PC-3 (cell line): Measurements from ENCODE around the gene PCP4L1. TPM values are rescaled to one million over a fixed set of nuclear protein-coding genes. Genes with fewer than 3 reads are reported as not detected.

Experiments used
- ATAC-seq: fragments of 200-7000 bp; cut with Tn5 transposase; 2 replicates; pipeline ENCODE4 v1.9.1; 2020; ENCODE audit warnings: mild to moderate bottlenecking, moderate library complexity
- BruUV-seq: library from RNA; stranded (reverse); fragments of 400-500 nt; replicated peaks from 2 replicates; lab custom pipeline; 2021; lab: Mats Ljungman, UMichigan
- CTCF ChIA-PET: fragments of 300-600 bp; sonication (Branson Sonifier 250); formaldehyde crosslinking; loops from one replicate; lab custom pipeline; 2022; ENCODE audit warnings: antibody characterized with exemption; lab: Charles Lee
- POLR2A ChIA-PET: fragments of 300-600 bp; sonication (Branson Sonifier 250); formaldehyde crosslinking; loops from one replicate; lab custom pipeline; 2022; ENCODE audit warnings: antibody characterized with exemption; ENCODE audit not compliant: unreplicated experiment; lab: Charles Lee
- DNase-seq: peaks from one replicate; pipeline ENCODE4 v3.0.0-alpha.2; 2015
- H2AFZ ChIP-seq: fragments of 300-600 bp; sonication (generic); 2 replicates; pipeline ENCODE4 v1.6.0; 2016; ENCODE audit warnings: antibody characterized with exemption, low read length
- H3F3A ChIP-seq: fragments of 300-600 bp; sonication (generic); one replicate; pipeline ENCODE4 v1.6.0; 2017; ENCODE audit warnings: antibody characterized with exemption, low read length, control low read depth, mild to moderate bottlenecking; ENCODE audit not compliant: unreplicated experiment
- H3K27ac ChIP-seq: fragments of 300-600 bp; sonication (generic); 2 replicates; pipeline ENCODE4 v1.5.1; 2016; ENCODE audit warnings: mild to moderate bottlenecking, low read length
- H3K27me3 ChIP-seq: fragments of 300-600 bp; sonication (generic); 2 replicates; pipeline ENCODE4 v1.6.1; 2016; ENCODE audit warnings: low read length, mixed read lengths
- H3K36me3 ChIP-seq: fragments of 300-600 bp; sonication (generic); 2 replicates; pipeline ENCODE4 v1.6.1; 2016; ENCODE audit warnings: low read depth, mixed run types, low read length, mixed read lengths
- H3K4me1 ChIP-seq: fragments of 300-600 bp; sonication (generic); 2 replicates; pipeline ENCODE4 v1.5.1; 2016; ENCODE audit warnings: low read length; ENCODE audit not compliant: insufficient read depth
- H3K4me2 ChIP-seq: fragments of 300-600 bp; sonication (generic); 2 replicates; pipeline ENCODE4 v1.6.0; 2016; ENCODE audit warnings: low read length
- H3K4me3 ChIP-seq: fragments of 300-600 bp; sonication (generic); 2 replicates; pipeline ENCODE4 v1.5.1; 2016; ENCODE audit warnings: mild to moderate bottlenecking, low read length, mixed read lengths
- H3K79me2 ChIP-seq: fragments of 300-600 bp; sonication (generic); 2 replicates; pipeline ENCODE4 v1.6.1; 2017; ENCODE audit warnings: low read length, mixed read lengths
- H3K9ac ChIP-seq: fragments of 300-600 bp; sonication (generic); 2 replicates; pipeline ENCODE4 v1.6.0; 2016; ENCODE audit warnings: mild to moderate bottlenecking, low read length
- H3K9me2 ChIP-seq: fragments of 300-600 bp; sonication (generic); replicated peaks from 2 replicates; pipeline ENCODE4 v1.6.1; 2016; ENCODE audit warnings: mixed run types, low read length, mixed read lengths
- H3K9me3 ChIP-seq: fragments of 300-600 bp; sonication (generic); 2 replicates; pipeline ENCODE4 v1.6.1; 2016; ENCODE audit warnings: low read length, mixed read lengths
- H4K20me1 ChIP-seq: fragments of 300-600 bp; sonication (generic); 2 replicates; pipeline ENCODE4 v1.6.1; 2016; ENCODE audit warnings: low read length, mixed read lengths
- EZH2 ChIP-seq: fragments of 300-600 bp; sonication (generic); IDR thresholded peaks from one replicate; pipeline ENCODE4 v1.6.1; 2017; ENCODE audit warnings: antibody characterized with exemption, mild to moderate bottlenecking, low read length; ENCODE audit not compliant: unreplicated experiment
- EZH2phosphoT487 ChIP-seq: fragments of 300-600 bp; sonication (generic); IDR thresholded peaks from 2 replicates; pipeline ENCODE4 v1.6.1; 2018; ENCODE audit warnings: mild to moderate bottlenecking, antibody characterized with exemption, low read length, borderline replicate concordance
- intact Hi-C: fragments of 100-400 bp; cut with micrococcal nuclease; formaldehyde crosslinking; loops from 2 replicates; pipeline ENCODE4 v1.9.0; 2023
- total RNA-seq: library from RNA; depleted of rRNA; stranded (reverse); fragments of >200 nt; gene quantifications from 2 replicates; pipeline ENCODE4 v1.2.3, GENCODE V29; 2014
- TF ChIP-seq, protein P1 (sequence below): fragments of 300-600 bp; sonication (generic); conservative IDR thresholded peaks from 2 replicates; pipeline ENCODE4 v1.5.1; 2017; ENCODE audit warnings: antibody characterized with exemption, low read depth, mild to moderate bottlenecking, low read length

The PCP4L1 gene
- total RNA-seq, 1 experiment from 2014 or later = 0.07 TPM

DNA sequence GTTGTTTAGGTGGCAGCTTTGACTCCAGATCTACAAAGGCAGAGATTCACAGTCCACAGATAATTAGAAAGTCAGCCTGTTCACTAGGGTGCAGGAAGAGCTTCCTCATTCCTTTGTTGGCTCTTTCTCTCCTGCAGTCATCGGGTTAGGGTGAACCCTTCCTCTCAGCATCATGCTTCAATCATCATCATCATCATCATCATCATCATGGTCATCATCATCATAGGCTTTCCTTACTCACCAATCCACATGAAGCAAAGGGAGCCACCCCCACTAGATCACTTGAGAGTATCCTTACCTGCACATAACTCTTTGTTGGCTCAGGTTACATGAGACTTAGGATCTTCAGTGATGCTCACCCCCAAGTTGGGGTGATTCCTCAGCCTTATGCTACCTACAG, 32.2 kb downstream of the PCP4L1 start:
- Histone ChIP-seq H3K4me1 (no peaks in the 10 kb centered on the region), H3F3A (no peaks in the 10 kb centered on the region), H4K20me1 (no peaks in the 10 kb centered on the region), H2AFZ (no peak overlapping the region), H3K36me3 (no peaks in the 10 kb centered on the region), H3K27ac (no peak overlapping the region), H3K4me2 (no peak overlapping the region), H3K9me2 (no peaks in the 10 kb centered on the region), H3K9ac (no peak overlapping the region), H3K4me3 (no peak overlapping the region), H3K79me2 (no peaks in the 10 kb centered on the region), H3K27me3 (peaks cover 15% of the 10 kb centered on the region), H3K9me3 (no peaks in the 10 kb centered on the region)
- TF ChIP-seq, protein P1, sequence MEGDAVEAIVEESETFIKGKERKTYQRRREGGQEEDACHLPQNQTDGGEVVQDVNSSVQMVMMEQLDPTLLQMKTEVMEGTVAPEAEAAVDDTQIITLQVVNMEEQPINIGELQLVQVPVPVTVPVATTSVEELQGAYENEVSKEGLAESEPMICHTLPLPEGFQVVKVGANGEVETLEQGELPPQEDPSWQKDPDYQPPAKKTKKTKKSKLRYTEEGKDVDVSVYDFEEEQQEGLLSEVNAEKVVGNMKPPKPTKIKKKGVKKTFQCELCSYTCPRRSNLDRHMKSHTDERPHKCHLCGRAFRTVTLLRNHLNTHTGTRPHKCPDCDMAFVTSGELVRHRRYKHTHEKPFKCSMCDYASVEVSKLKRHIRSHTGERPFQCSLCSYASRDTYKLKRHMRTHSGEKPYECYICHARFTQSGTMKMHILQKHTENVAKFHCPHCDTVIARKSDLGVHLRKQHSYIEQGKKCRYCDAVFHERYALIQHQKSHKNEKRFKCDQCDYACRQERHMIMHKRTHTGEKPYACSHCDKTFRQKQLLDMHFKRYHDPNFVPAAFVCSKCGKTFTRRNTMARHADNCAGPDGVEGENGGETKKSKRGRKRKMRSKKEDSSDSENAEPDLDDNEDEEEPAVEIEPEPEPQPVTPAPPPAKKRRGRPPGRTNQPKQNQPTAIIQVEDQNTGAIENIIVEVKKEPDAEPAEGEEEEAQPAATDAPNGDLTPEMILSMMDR = no peak
- no peak for TF ChIP-seq EZH2phosphoT487
- POLR2A ChIA-PET = no interaction called here
- DNase-seq (no peak), ATAC-seq (no peak)
- CTCF ChIA-PET = interaction anchor here (0.6 to 1.9 kb wide), 8 partner anchors 22 to 536 kb away, joined by 3 to 30 read pairs (median 5); partner anchors contain the start of gene TOMM40L
- intact Hi-C loops = loop anchor here (1.0 kb wide), 1 partner anchor 63 kb away; no protein-coding TSS in a partner anchor
- BruUV-seq = no TSS peak

DNA sequence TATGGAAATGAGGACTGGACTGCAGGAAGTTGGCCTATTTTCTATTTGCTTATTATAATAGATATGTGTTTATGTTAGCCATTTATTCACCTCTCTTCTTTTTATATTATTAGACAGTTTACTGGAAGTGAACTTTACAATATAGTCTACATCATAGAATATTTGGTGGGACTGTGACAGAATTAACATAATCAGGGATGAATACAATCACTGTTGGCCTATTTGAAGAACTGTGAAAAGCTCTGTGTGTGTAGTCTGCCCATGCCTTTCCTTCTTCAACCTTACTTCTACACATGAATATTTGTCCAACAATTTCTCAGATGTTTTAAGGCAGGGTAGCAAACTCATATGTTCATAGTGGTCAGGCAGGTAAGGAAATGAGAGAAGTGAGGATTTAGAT, 38.9 kb downstream of the PCP4L1 start:
- intact Hi-C loops = no loop called here
- Histone ChIP-seq H3K27ac (no peak overlapping the region), H3K4me3 (no peak overlapping the region), H3K4me2 (no peak overlapping the region), H2AFZ (no peak overlapping the region), H3F3A (no peaks in the 10 kb centered on the region), H3K4me1 (no peaks in the 10 kb centered on the region), H3K9me3 (no peaks in the 10 kb centered on the region), H3K27me3 (no peaks in the 10 kb centered on the region), H3K36me3 (no peaks in the 10 kb centered on the region), H3K9ac (no peak overlapping the region), H4K20me1 (no peaks in the 10 kb centered on the region), H3K79me2 (no peaks in the 10 kb centered on the region), H3K9me2 (no peaks in the 10 kb centered on the region)
- DNase-seq (no peak), ATAC-seq (no peak)
- no TSS peak for BruUV-seq
- TF ChIP-seq EZH2phosphoT487 = no peak
- TF ChIP-seq, protein P1 = no peak
- no peak for TF ChIP-seq EZH2
- POLR2A ChIA-PET = no interaction called here
- CTCF ChIA-PET = no interaction called here

DNA sequence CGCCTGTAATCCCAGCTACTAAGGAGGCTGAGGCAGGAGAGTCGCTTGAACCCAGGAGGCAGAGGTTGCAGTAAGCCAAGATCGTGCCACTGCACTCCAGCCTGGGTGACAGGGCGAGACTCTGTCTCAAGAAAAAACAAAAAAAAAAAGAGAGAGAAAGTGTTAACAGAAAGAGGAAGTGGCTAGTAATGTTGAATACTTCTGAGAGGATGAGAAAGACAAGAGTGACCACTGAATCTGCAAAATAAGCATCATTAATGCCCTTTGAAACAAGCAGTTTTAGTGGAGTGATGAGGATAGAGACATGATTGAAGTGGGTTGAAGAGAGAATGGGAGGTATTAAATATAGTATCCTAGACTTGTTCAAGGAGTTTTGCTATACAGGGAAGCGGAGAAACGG, 39.6 kb downstream of the PCP4L1 start:
- Histone ChIP-seq H3K79me2 (no peaks in the 10 kb centered on the region), H3K4me2 (no peak overlapping the region), H2AFZ (no peak overlapping the region), H3K9me2 (no peaks in the 10 kb centered on the region), H3K27ac (no peak overlapping the region), H3K27me3 (no peaks in the 10 kb centered on the region), H3K9ac (no peak overlapping the region), H3K4me1 (no peaks in the 10 kb centered on the region), H3K9me3 (no peaks in the 10 kb centered on the region), H3K36me3 (no peaks in the 10 kb centered on the region), H3K4me3 (no peak overlapping the region), H3F3A (no peaks in the 10 kb centered on the region), H4K20me1 (no peaks in the 10 kb centered on the region)
- ATAC-seq (no peak), DNase-seq (no peak)
- POLR2A ChIA-PET = no interaction called here
- CTCF ChIA-PET = no interaction called here
- TF ChIP-seq EZH2phosphoT487 (no peak), EZH2 (no peak)
- TF ChIP-seq, protein P1 = no peak
- no TSS peak for BruUV-seq
- intact Hi-C loops = no loop called here
